CD14-positive monocyte (primary cell): Measurements from ENCODE around the gene POLRMT. TPM values are rescaled to one million over a fixed set of nuclear protein-coding genes. Genes with fewer than 3 reads are reported as not detected.

Experiments
- DNase-seq, 3 donors: peaks; one replicate each; pipeline ENCODE4 v3.0.0-alpha.2; 2011 to 2022
- H2AFZ ChIP-seq: 2 replicates; pipeline ENCODE4 v1.6.0; 2012; ENCODE audit warnings: mild to moderate bottlenecking, low read depth, low read length, inconsistent platforms; ENCODE audit not compliant: insufficient read depth, poor library complexity, severe bottlenecking
- H3K27ac ChIP-seq, 2 donors: 1 replicate in 1 of 2; 2 replicates in 1 of 2; pipeline ENCODE4 v1.5.1; 2012 to 2013; ENCODE audit warnings: low read length in 2 of 2, control low read depth in 1 of 2, inconsistent platforms in 1 of 2, low read depth in 1 of 2, mild to moderate bottlenecking in 1 of 2
- H3K27me3 ChIP-seq, 2 donors: one replicate each; pipeline versions ENCODE4 v1.6.0 to v1.6.1; 2011 to 2013; ENCODE audit warnings: low read length in 2 of 2; ENCODE audit not compliant: control insufficient read depth in 2 of 2, insufficient read depth in 2 of 2
- H3K36me3 ChIP-seq, 2 donors: replicated peaks in 1 of 2; 1 replicate in 1 of 2; 2 replicates in 1 of 2; pipeline versions ENCODE4 v1.5.1 to v1.6.1; 2012 to 2013; ENCODE audit warnings: low read length in 2 of 2, control low read depth in 1 of 2, inconsistent platforms in 1 of 2, mild to moderate bottlenecking in 1 of 2; ENCODE audit not compliant: insufficient read depth in 2 of 2, control insufficient read depth in 1 of 2
- H3K4me1 ChIP-seq, 2 donors: 1 replicate in 1 of 2; 2 replicates in 1 of 2; pipeline versions ENCODE4 v1.5.1 to v1.6.1; 2012 to 2013; ENCODE audit warnings: low read length in 2 of 2, control low read depth in 1 of 2, inconsistent platforms in 1 of 2, mild to moderate bottlenecking in 1 of 2, moderate library complexity in 1 of 2; ENCODE audit not compliant: insufficient read depth in 2 of 2, control insufficient read depth in 1 of 2
- H3K4me2 ChIP-seq: replicated peaks from 2 replicates; pipeline ENCODE3; 2012; ENCODE audit warnings: low read length, moderate library complexity, mild to moderate bottlenecking; ENCODE audit not compliant: poor library complexity, severe bottlenecking; ENCODE audit errors: extremely low read depth
- H3K4me3 ChIP-seq, 3 experiments: fragments of 200-600 bp in 1 of 3; sonication (generic) in 1 of 3; replicated peaks in 1 of 3; 1 replicate in 2 of 3; 2 replicates in 1 of 3; pipeline ENCODE4 v1.5.1; 2011 to 2013; ENCODE audit warnings: low read length in 3 of 3, mild to moderate bottlenecking in 3 of 3, control low read depth in 2 of 3, low read depth in 2 of 3, inconsistent platforms in 1 of 3, moderate library complexity in 1 of 3
- H3K79me2 ChIP-seq: 2 replicates; pipeline ENCODE4 v1.6.0; 2012; ENCODE audit warnings: mild to moderate bottlenecking, control low read depth, inconsistent platforms, low read length, moderate library complexity; ENCODE audit not compliant: insufficient read depth
- H3K9ac ChIP-seq: 2 replicates; pipeline ENCODE4 v1.6.0; 2017; ENCODE audit warnings: low read length, mild to moderate bottlenecking; ENCODE audit not compliant: insufficient read depth, poor library complexity, severe bottlenecking
- H3K9me3 ChIP-seq, 2 donors: replicated peaks in 1 of 2; 1 replicate in 1 of 2; 2 replicates in 1 of 2; pipeline versions ENCODE4 v1.5.1 to v1.6.1; 2012 to 2013; ENCODE audit warnings: low read length in 2 of 2, control low read depth in 1 of 2; ENCODE audit not compliant: control insufficient read depth in 1 of 2, insufficient read depth in 1 of 2
- H4K20me1 ChIP-seq: 2 replicates; pipeline ENCODE4 v1.6.0; 2012; ENCODE audit warnings: mild to moderate bottlenecking, low read length, control low read depth, moderate library complexity; ENCODE audit not compliant: insufficient read depth
- H3K27ac Mint-ChIP-seq, 7 donors: one replicate each; pipeline ENCODE4 v1.8.0; 2020; ENCODE audit warnings: mild to moderate bottlenecking in 7 of 7, mixed read lengths in 7 of 7, moderate library complexity in 6 of 7, inconsistent platforms in 2 of 7
- H3K27me3 Mint-ChIP-seq, 3 donors: one replicate each; pipeline ENCODE4 v1.8.0; 2021 to 2022; ENCODE audit warnings: low read depth in 3 of 3, mild to moderate bottlenecking in 3 of 3, mixed read lengths in 3 of 3, moderate library complexity in 3 of 3, inconsistent platforms in 1 of 3
- H3K36me3 Mint-ChIP-seq, 2 donors: one replicate each; pipeline ENCODE4 v1.8.0; 2020; ENCODE audit warnings: mixed read lengths in 2 of 2, inconsistent platforms in 1 of 2, mild to moderate bottlenecking in 1 of 2
- H3K4me1 Mint-ChIP-seq: one replicate; pipeline ENCODE4 v1.8.0; 2020; ENCODE audit warnings: mild to moderate bottlenecking, mixed read lengths
- H3K4me3 Mint-ChIP-seq, 2 donors: one replicate each; pipeline ENCODE4 v1.8.0; 2020; ENCODE audit warnings: mild to moderate bottlenecking in 2 of 2, mixed read lengths in 2 of 2, moderate library complexity in 1 of 2
- H3K9me3 Mint-ChIP-seq, 7 donors: one replicate each; pipeline ENCODE4 v1.8.0; 2020 to 2022; ENCODE audit warnings: mixed read lengths in 7 of 7, mild to moderate bottlenecking in 6 of 7, moderate library complexity in 6 of 7, inconsistent platforms in 2 of 7
- WGBS: methylation state at CpG from one replicate; pipeline ENCODE4 v1.1.5; 2013; ENCODE audit warnings: missing lambda C conversion rate; ENCODE audit not compliant: insufficient coverage; 5-methylcytosine and 5-hydroxymethylcytosine counted together
- intact Hi-C, 2 donors: fragments of 100-400 bp; cut with micrococcal nuclease; formaldehyde crosslinking; loops; one replicate each; pipeline versions ENCODE4 v1.15.0 to v1.15.1; 2023
- polyA plus RNA-seq, 3 donors: library from polyadenylated mRNA; depleted of rRNA in 1 of 3; unstranded in 2 of 3; stranded (reverse) in 1 of 3; fragments of 300-500 nt in 2 of 3; fragments of >200 nt in 1 of 3; fragmentation: Illumina TruSeq in 2 of 3; gene quantifications; 1 replicate in 2 of 3; 2 replicates in 1 of 3; pipeline ENCODE4 v1.2.3, GENCODE V29; 2012 to 2021
- TF ChIP-seq, protein P1 (sequence below): fragments of 200-600 bp; IDR thresholded peaks from one replicate; pipeline ENCODE4 v1.8.0; 2022; ENCODE audit warnings: antibody characterized with exemption, mild to moderate bottlenecking

POLRMT gene
- polyA plus RNA-seq, 3 donors, result 16.2 to 40.5 (median 17.6) TPM

DNA sequence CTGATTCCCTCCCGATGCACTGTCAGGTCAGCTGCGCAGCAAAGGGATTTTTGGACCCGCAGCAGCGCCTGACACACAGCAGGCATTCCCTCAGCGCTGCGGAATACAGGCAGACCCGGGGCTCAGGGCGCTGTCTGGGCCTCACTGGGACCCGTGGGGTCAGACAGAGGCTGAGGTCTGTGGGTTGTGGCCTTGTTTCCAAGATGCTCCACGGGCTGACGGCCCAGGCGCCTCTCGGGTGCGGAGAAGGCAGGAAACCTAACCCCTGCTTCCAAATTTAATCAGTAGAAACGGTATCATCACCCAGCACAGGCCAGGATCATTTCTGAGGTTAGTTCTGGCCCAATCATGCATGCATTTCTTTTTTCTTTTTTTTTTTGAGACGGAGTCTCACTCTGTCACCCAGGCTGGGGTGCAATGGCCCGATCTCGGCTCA lies 30.4 kb upstream of the POLRMT start:
- peaks cover 0 to 1% (median 0%) of the 10 kb centered on the region in 3 donors for H3K27me3 Mint-ChIP-seq
- TF ChIP-seq, protein P1, sequence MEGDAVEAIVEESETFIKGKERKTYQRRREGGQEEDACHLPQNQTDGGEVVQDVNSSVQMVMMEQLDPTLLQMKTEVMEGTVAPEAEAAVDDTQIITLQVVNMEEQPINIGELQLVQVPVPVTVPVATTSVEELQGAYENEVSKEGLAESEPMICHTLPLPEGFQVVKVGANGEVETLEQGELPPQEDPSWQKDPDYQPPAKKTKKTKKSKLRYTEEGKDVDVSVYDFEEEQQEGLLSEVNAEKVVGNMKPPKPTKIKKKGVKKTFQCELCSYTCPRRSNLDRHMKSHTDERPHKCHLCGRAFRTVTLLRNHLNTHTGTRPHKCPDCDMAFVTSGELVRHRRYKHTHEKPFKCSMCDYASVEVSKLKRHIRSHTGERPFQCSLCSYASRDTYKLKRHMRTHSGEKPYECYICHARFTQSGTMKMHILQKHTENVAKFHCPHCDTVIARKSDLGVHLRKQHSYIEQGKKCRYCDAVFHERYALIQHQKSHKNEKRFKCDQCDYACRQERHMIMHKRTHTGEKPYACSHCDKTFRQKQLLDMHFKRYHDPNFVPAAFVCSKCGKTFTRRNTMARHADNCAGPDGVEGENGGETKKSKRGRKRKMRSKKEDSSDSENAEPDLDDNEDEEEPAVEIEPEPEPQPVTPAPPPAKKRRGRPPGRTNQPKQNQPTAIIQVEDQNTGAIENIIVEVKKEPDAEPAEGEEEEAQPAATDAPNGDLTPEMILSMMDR, result no peak
- peak overlapping the region; percentile 24 to 77 (median 43) for H3K4me3 ChIP-seq
- H3K79me2 ChIP-seq, result peaks cover 42% of the 10 kb centered on the region
- peak overlapping the region; percentile 87 for H3K4me2 ChIP-seq
- H3K36me3 Mint-ChIP-seq, result peaks cover 2 to 11% of the 10 kb centered on the region in 2 donors
- peak overlapping the region; percentile 94 for H2AFZ ChIP-seq
- WGBS, result 54% methylated on average over 16 of the region's 18 CpGs
- no peaks in the 10 kb centered on the region for H3K9me3 ChIP-seq
- intact Hi-C loops, result loop anchor here (1.0 to 5.0 kb wide), 7 partner anchors 17 to 134 kb away; partner anchors contain the start of genes BSG (in 1 of the 2), POLRMT (in 1 of the 2) and PTBP1 (in 1 of the 2)
- H3K27me3 ChIP-seq, result no peaks in the 10 kb centered on the region
- no peak for DNase-seq
- H3K27ac Mint-ChIP-seq, result peak overlapping the region; percentile 84 to 94 (median 90)
- H3K9ac ChIP-seq, result peak overlapping the region; percentile 57
- peaks cover 1 to 4% of the 10 kb centered on the region in 2 donors for H3K36me3 ChIP-seq
- peaks cover 65% of the 10 kb centered on the region for H3K4me1 Mint-ChIP-seq
- H3K4me3 Mint-ChIP-seq, result peak overlapping the region; percentile 74 to 84
- peaks cover 0 to 4% (median 1%) of the 10 kb centered on the region in 7 donors for H3K9me3 Mint-ChIP-seq
- peaks cover 35% of the 10 kb centered on the region for H4K20me1 ChIP-seq
- peak overlapping the region; percentile 74 to 88 for H3K27ac ChIP-seq
- peaks cover 70 to 90% of the 10 kb centered on the region in 2 donors for H3K4me1 ChIP-seq

DNA sequence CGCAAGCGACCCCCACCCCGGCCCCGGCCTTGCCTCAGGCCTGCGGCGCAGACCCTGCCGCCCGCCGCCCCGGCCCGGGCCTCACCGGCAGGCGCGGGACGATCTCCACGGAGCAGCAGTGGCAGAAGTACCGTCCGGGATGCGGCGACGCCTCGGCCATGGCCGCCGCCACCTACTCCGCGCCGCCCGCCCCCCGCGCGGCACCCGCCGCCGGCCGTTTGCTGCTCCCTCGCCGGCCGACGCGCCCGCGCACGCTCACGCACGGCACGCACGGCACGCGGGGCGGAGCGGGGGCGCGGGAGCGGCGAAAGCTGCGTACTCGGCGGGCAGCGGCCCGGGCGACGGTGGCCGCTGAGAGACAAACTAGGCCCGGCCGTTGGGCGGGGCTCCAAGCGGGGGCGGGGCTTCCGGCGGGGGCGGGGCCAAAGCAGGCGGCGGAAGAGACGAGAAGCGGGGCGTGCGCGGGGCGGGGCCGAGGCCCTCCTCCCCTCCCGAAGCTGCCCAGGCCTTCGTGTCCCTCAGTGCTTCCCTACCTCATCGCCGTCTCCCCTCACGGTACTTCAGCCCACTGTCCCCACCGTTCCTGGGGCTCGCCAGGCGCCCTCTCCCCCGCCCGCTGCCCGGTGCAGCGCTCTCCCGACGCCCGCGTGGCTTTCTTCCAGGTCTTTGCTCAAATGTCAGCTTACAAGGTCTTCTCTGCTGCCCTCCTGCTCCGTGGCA lies 29.8 kb upstream of the POLRMT start, which contains the start of gene RNF126:
TSS of gene RNF126 (minus strand) at position 253 of the 720 bp plus-strand sequence. CDS start at position 160, 93 bp downstream.
- peaks cover 0 to 1% (median 0%) of the 10 kb centered on the region in 3 donors for H3K27me3 Mint-ChIP-seq
- DNase-seq, result peak; percentile 87 to 89 (median 89)
- Histone ChIP-seq H3K27me3 (no peaks in the 10 kb centered on the region), H3K9ac (peak within 1 kb of the TSS; percentile 91), H3K4me3 (peak within 1 kb of the TSS; percentile 61 to 93 (median 88)), H3K27ac (peak within 1 kb of the TSS; percentile 75 to 88), H3K36me3 (peaks cover 7 to 9% of the 10 kb centered on the region in 2 donors), H3K9me3 (no peaks in the 10 kb centered on the region), H3K4me2 (peak within 1 kb of the TSS; percentile 87), H3K79me2 (peaks cover 48% of the 10 kb centered on the region), H4K20me1 (peaks cover 41% of the 10 kb centered on the region), H2AFZ (peak within 1 kb of the TSS; percentile 94), H3K4me1 (peaks cover 64 to 84% of the 10 kb centered on the region in 2 donors)
- H3K27ac Mint-ChIP-seq, result peak within 1 kb of the TSS; percentile 86 to 96 (median 93)
- intact Hi-C loops, result loop anchor here (1.0 to 5.0 kb wide), 6 partner anchors 18 to 134 kb away; partner anchors contain the start of genes BSG (in 1 of the 2), POLRMT (in 1 of the 2) and PTBP1 (in 1 of the 2)
- peaks cover 0 to 4% (median 0%) of the 10 kb centered on the region in 7 donors for H3K9me3 Mint-ChIP-seq
- under 1% methylated on average over 97 of the region's 97 CpGs for WGBS
- peaks cover 2 to 17% of the 10 kb centered on the region in 2 donors for H3K36me3 Mint-ChIP-seq
- TF ChIP-seq, protein P1, result no peak
- H3K4me3 Mint-ChIP-seq, result peak within 1 kb of the TSS; percentile 91 to 97
- peaks cover 60% of the 10 kb centered on the region for H3K4me1 Mint-ChIP-seq
